Right hindlimb (tissue), 1 donor: Measurements from ENCODE around the gene NDUFAF2.
"Not testable (repeated sequence)": the region's sequence is repeated elsewhere in the genome, so short reads cannot be mapped to it uniquely, and the experiment has no call there.

Experiments
- DNase-seq: peaks from one replicate; pipeline ENCODE4 v3.0.0-alpha.2; 2018

NDUFAF2 gene

GRCh38 chr5:60944904-60945812, at the start of gene NDUFAF2, which contains the start of gene ERCC8:
TSS of gene NDUFAF2 (plus strand) at chr5:60945205. CDS start at chr5:60945256, 51 bp downstream.
TSS of gene ERCC8 (minus strand) at chr5:60945070. CDS start at chr5:60945008, 62 bp downstream.
- DNase-seq, result peak; percentile 97

GRCh38 chr5:60896991-60897390, 48.0 kb upstream of the NDUFAF2 start:
- DNase-seq, result no peak

- DNase-seq, result no peak
Measured at GRCh38 chr5:60903356-60903755, 41.6 kb upstream of the NDUFAF2 start.

GRCh38 chr5:60916646-60917045, 28.4 kb upstream of the NDUFAF2 start:
- no peak for DNase-seq

GRCh38 chr5:60918466-60918865, 26.5 kb upstream of the NDUFAF2 start:
- DNase-seq, result no peak

GRCh38 chr5:60927450-60927849, 17.6 kb upstream of the NDUFAF2 start:
- no peak for DNase-seq

- no peak for DNase-seq
Measured at GRCh38 chr5:60929024-60929423, 16.0 kb upstream of the NDUFAF2 start.

GRCh38 chr5:60943624-60944023, 1.4 kb upstream of the NDUFAF2 start:
- DNase-seq, result no peak

- DNase-seq, result no peak
Measured at GRCh38 chr5:60945813-60946187, 795 bp downstream of the NDUFAF2 start.

- no peak for DNase-seq
Measured at GRCh38 chr5:60948738-60949137, 3.7 kb downstream of the NDUFAF2 start.

GRCh38 chr5:60955239-60955638, 10.2 kb downstream of the NDUFAF2 start:
- no peak for DNase-seq

- DNase-seq, result no peak
Measured at GRCh38 chr5:60958088-60958487, 13.1 kb downstream of the NDUFAF2 start.

GRCh38 chr5:60958712-60959111, 13.7 kb downstream of the NDUFAF2 start:
- no peak for DNase-seq

- no peak for DNase-seq
Measured at GRCh38 chr5:60959156-60959555, 14.2 kb downstream of the NDUFAF2 start.

GRCh38 chr5:60960591-60960990, 15.6 kb downstream of the NDUFAF2 start:
- no peak for DNase-seq

- DNase-seq, result no peak
Measured at GRCh38 chr5:60961685-60962084, 16.7 kb downstream of the NDUFAF2 start.

GRCh38 chr5:60972231-60972630, 27.2 kb downstream of the NDUFAF2 start:
- DNase-seq, result no peak

- DNase-seq, result no peak
Measured at GRCh38 chr5:60977956-60978737, 33.1 kb downstream of the NDUFAF2 start.

GRCh38 chr5:60978968-60979367, 34.0 kb downstream of the NDUFAF2 start:
- DNase-seq, result no peak

- DNase-seq, result no peak
Measured at GRCh38 chr5:60980511-60980910, 35.5 kb downstream of the NDUFAF2 start.

- not testable (repeated sequence) for DNase-seq
Measured at GRCh38 chr5:60982127-60982526, 37.1 kb downstream of the NDUFAF2 start.

GRCh38 chr5:60989790-60990189, 44.8 kb downstream of the NDUFAF2 start:
- DNase-seq, result no peak

- no peak for DNase-seq
Measured at GRCh38 chr5:60992871-60993270, 47.9 kb downstream of the NDUFAF2 start.

- no peak for DNase-seq
Measured at GRCh38 chr5:60993425-60993824, 48.4 kb downstream of the NDUFAF2 start.
